Activated T-cell treated with anti-CD3 and anti-CD28 coated beads, Interleukin-2, amount 50 U/mL, for 4 hours (primary cell): Measurements from ENCODE around the gene SLC6A17. TPM values are rescaled to one million over a fixed set of nuclear protein-coding genes. Genes with fewer than 3 reads are reported as not detected.

Experiments used
- ATAC-seq, 2 donors: fragments of 200-7000 bp; cut with Tn5 transposase; one replicate each; pipeline ENCODE4 v1.10.0; 2021
- DNase-seq: peaks from one replicate; pipeline ENCODE4 v3.0.0-alpha.2; 2020
- H3K27me3 Mint-ChIP-seq: one replicate; pipeline ENCODE4 v1.8.0; 2021; ENCODE audit warnings: low read depth, mixed read lengths
- H3K36me3 Mint-ChIP-seq: one replicate; pipeline ENCODE4 v1.8.0; 2022; ENCODE audit warnings: mixed read lengths; ENCODE audit not compliant: insufficient read depth
- H3K4me1 Mint-ChIP-seq: one replicate; pipeline ENCODE4 v1.8.0; 2021; ENCODE audit warnings: low read depth, mixed read lengths
- H3K4me3 Mint-ChIP-seq: one replicate; pipeline ENCODE4 v1.8.0; 2021; ENCODE audit warnings: mild to moderate bottlenecking, moderate library complexity, mixed read lengths
- H3K9me3 Mint-ChIP-seq: one replicate; pipeline ENCODE4 v1.8.0; 2021; ENCODE audit warnings: mixed read lengths
- total RNA-seq, 3 donors: library from RNA; stranded (reverse); gene quantifications; one replicate each; pipeline ENCODE4 v1.2.1, GENCODE V29; 2021

The SLC6A17 gene
- total RNA-seq, 3 donors from 2014 or later: 0.05 to 0.10 TPM; not detected in 1

- no peaks in the 10 kb centered on the region for H3K4me1 Mint-ChIP-seq
- H3K27me3 Mint-ChIP-seq: peaks cover 64% of the 10 kb centered on the region
- H3K4me3 Mint-ChIP-seq: no peak overlapping the region
- DNase-seq (no peak), ATAC-seq (no peak)
- no peaks in the 10 kb centered on the region for H3K36me3 Mint-ChIP-seq
- H3K9me3 Mint-ChIP-seq: no peaks in the 10 kb centered on the region
Measured at GRCh38 chr1:110153407-110153950, 3.2 kb downstream of the SLC6A17 start.

GRCh38 chr1:110155878-110156522 lies 5.7 kb downstream of the SLC6A17 start:
- Mint-ChIP-seq H3K9me3 (no peaks in the 10 kb centered on the region), H3K4me3 (no peak overlapping the region), H3K27me3 (peaks cover 80% of the 10 kb centered on the region), H3K36me3 (no peaks in the 10 kb centered on the region), H3K4me1 (peaks cover 2% of the 10 kb centered on the region)
- peak in 1 of 2 donors; percentile 57 for ATAC-seq
- DNase-seq: peak; percentile 14

- no peak overlapping the region for H3K4me3 Mint-ChIP-seq
- no peaks in the 10 kb centered on the region for H3K36me3 Mint-ChIP-seq
- DNase-seq: no peak
- peaks cover 2% of the 10 kb centered on the region for H3K4me1 Mint-ChIP-seq
- no peaks in the 10 kb centered on the region for H3K9me3 Mint-ChIP-seq
- peaks cover 62% of the 10 kb centered on the region for H3K27me3 Mint-ChIP-seq
- no peak for ATAC-seq
Measured at GRCh38 chr1:110158261-110158660, 8.0 kb downstream of the SLC6A17 start.

- Mint-ChIP-seq H3K36me3 (no peaks in the 10 kb centered on the region), H3K4me1 (peaks cover 2% of the 10 kb centered on the region), H3K4me3 (no peak overlapping the region), H3K9me3 (no peaks in the 10 kb centered on the region), H3K27me3 (peaks cover 56% of the 10 kb centered on the region)
- ATAC-seq: no peak
- no peak for DNase-seq
Measured at GRCh38 chr1:110159168-110159567, 8.9 kb downstream of the SLC6A17 start.

- H3K4me3 Mint-ChIP-seq: no peak overlapping the region
- H3K4me1 Mint-ChIP-seq: peaks cover 2% of the 10 kb centered on the region
- no peaks in the 10 kb centered on the region for H3K9me3 Mint-ChIP-seq
- DNase-seq (no peak), ATAC-seq (no peak)
- peaks cover 44% of the 10 kb centered on the region for H3K27me3 Mint-ChIP-seq
- no peaks in the 10 kb centered on the region for H3K36me3 Mint-ChIP-seq
Measured at GRCh38 chr1:110160538-110161100, 10.3 kb downstream of the SLC6A17 start.

- Mint-ChIP-seq H3K36me3 (no peaks in the 10 kb centered on the region), H3K27me3 (peaks cover 38% of the 10 kb centered on the region), H3K9me3 (no peaks in the 10 kb centered on the region)
Measured at GRCh38 chr1:110161165-110161564, 10.9 kb downstream of the SLC6A17 start.

GRCh38 chr1:110161849-110162248 lies 11.6 kb downstream of the SLC6A17 start:
- Mint-ChIP-seq H3K9me3 (no peaks in the 10 kb centered on the region), H3K4me1 (peaks cover 2% of the 10 kb centered on the region), H3K4me3 (no peak overlapping the region), H3K27me3 (peaks cover 31% of the 10 kb centered on the region), H3K36me3 (no peaks in the 10 kb centered on the region)
- ATAC-seq (no peak), DNase-seq (no peak)

More at GRCh38 chr1:110161165-110161564, 10.9 kb downstream of the SLC6A17 start:
- ATAC-seq: no peak
- Mint-ChIP-seq H3K4me3 (no peak overlapping the region), H3K4me1 (peaks cover 2% of the 10 kb centered on the region)
- no peak for DNase-seq

- DNase-seq (no peak), ATAC-seq (no peak)
- H3K4me3 Mint-ChIP-seq: no peak overlapping the region
- no peaks in the 10 kb centered on the region for H3K36me3 Mint-ChIP-seq
- peaks cover 2% of the 10 kb centered on the region for H3K4me1 Mint-ChIP-seq
- no peaks in the 10 kb centered on the region for H3K9me3 Mint-ChIP-seq
- peaks cover 22% of the 10 kb centered on the region for H3K27me3 Mint-ChIP-seq
Measured at GRCh38 chr1:110163591-110163990, 13.3 kb downstream of the SLC6A17 start.

- Mint-ChIP-seq H3K4me1 (peaks cover 2% of the 10 kb centered on the region), H3K4me3 (no peak overlapping the region), H3K9me3 (no peaks in the 10 kb centered on the region), H3K27me3 (peaks cover 12% of the 10 kb centered on the region), H3K36me3 (no peaks in the 10 kb centered on the region)
- ATAC-seq: no peak
- DNase-seq: no peak
Measured at GRCh38 chr1:110164725-110165350, 14.5 kb downstream of the SLC6A17 start.

- DNase-seq (no peak), ATAC-seq (no peak)
- Mint-ChIP-seq H3K27me3 (peaks cover 6% of the 10 kb centered on the region), H3K36me3 (no peaks in the 10 kb centered on the region), H3K4me3 (no peak overlapping the region), H3K9me3 (no peaks in the 10 kb centered on the region), H3K4me1 (no peaks in the 10 kb centered on the region)
Measured at GRCh38 chr1:110165761-110166231, 15.5 kb downstream of the SLC6A17 start.

- Mint-ChIP-seq H3K4me3 (no peak overlapping the region), H3K4me1 (no peaks in the 10 kb centered on the region), H3K27me3 (peaks cover 4% of the 10 kb centered on the region), H3K9me3 (no peaks in the 10 kb centered on the region), H3K36me3 (no peaks in the 10 kb centered on the region)
- ATAC-seq: no peak
- no peak for DNase-seq
Measured at GRCh38 chr1:110166861-110167260, 16.6 kb downstream of the SLC6A17 start.

- DNase-seq (no peak), ATAC-seq (no peak)
- Mint-ChIP-seq H3K36me3 (no peaks in the 10 kb centered on the region), H3K4me3 (no peak overlapping the region), H3K4me1 (no peaks in the 10 kb centered on the region), H3K9me3 (no peaks in the 10 kb centered on the region), H3K27me3 (no peaks in the 10 kb centered on the region)
Measured at GRCh38 chr1:110170766-110171733, 20.8 kb downstream of the SLC6A17 start.

- Mint-ChIP-seq H3K36me3 (no peaks in the 10 kb centered on the region), H3K4me1 (no peaks in the 10 kb centered on the region), H3K4me3 (no peak overlapping the region), H3K9me3 (no peaks in the 10 kb centered on the region), H3K27me3 (no peaks in the 10 kb centered on the region)
- ATAC-seq (no peak), DNase-seq (no peak)
Measured at GRCh38 chr1:110172001-110172400, 21.7 kb downstream of the SLC6A17 start.
